GM23338 (cell line): ENCODE data around the gene NTN1. TPM values are rescaled to one million over a fixed set of nuclear protein-coding genes. Genes with fewer than 3 reads are reported as not detected.

Experiments
- CREB1 ChIP-seq: fragments of 250-450 bp; sonication (Bioruptor Pico); IDR thresholded peaks from 2 replicates; pipeline ENCODE4 v1.5.0; 2020; ENCODE audit warnings: low read depth, mild to moderate bottlenecking, moderate library complexity
- ETS1 ChIP-seq: IDR thresholded peaks from 2 replicates; pipeline ENCODE4 v1.6.1; 2016; ENCODE audit warnings: antibody characterized with exemption
- EZH2 ChIP-seq: fragments of 200-600 bp; sonication (generic); IDR thresholded peaks from one replicate; pipeline ENCODE4 v1.8.0; 2017; ENCODE audit warnings: antibody characterized with exemption, mild to moderate bottlenecking, low read depth; ENCODE audit not compliant: unreplicated experiment
- JUNB ChIP-seq: IDR thresholded peaks from one replicate; pipeline ENCODE4 v1.6.1; 2016; ENCODE audit warnings: antibody characterized with exemption; ENCODE audit not compliant: unreplicated experiment
- NANOG ChIP-seq: IDR thresholded peaks from 2 replicates; pipeline ENCODE4 v1.6.1; 2016; ENCODE audit warnings: antibody characterized with exemption, borderline replicate concordance
- ZNF331 ChIP-seq: fragments of 250-450 bp; sonication (Bioruptor Pico); IDR thresholded peaks from 2 replicates; pipeline ENCODE4 v1.5.0; 2020; ENCODE audit warnings: low read depth, mild to moderate bottlenecking, moderate library complexity
- ZNF462 ChIP-seq: fragments of 250-450 bp; sonication (Bioruptor Pico); IDR thresholded peaks from 2 replicates; pipeline ENCODE4 v1.5.0; 2020; ENCODE audit warnings: mild to moderate bottlenecking, moderate library complexity
- polyA plus RNA-seq: library from polyadenylated mRNA; unstranded; fragments of >200 nt; fragmentation: Nextera tagmentation; extraction: Ambion mirVana; gene quantifications from 2 replicates; pipeline ENCODE4 v1.2.1, GENCODE V29; 2016
- total RNA-seq: library from RNA; depleted of rRNA; stranded (reverse); fragments of >200 nt; shearing (Covaris generic); gene quantifications from 2 replicates; pipeline ENCODE4 v1.2.3, GENCODE V29; 2014
- TF ChIP-seq, protein P1 (sequence below), 2 experiments: fragments of 200-600 bp in 1 of 2; sonication (generic) in 1 of 2; conservative IDR thresholded peaks; 2 replicates each; pipeline versions ENCODE4 v1.5.1 to v1.6.1; 2016 to 2017; ENCODE audit warnings: antibody characterized with exemption in 2 of 2, low read depth in 2 of 2, mild to moderate bottlenecking in 2 of 2, moderate library complexity in 1 of 2

NTN1 gene
- total and polyA plus RNA-seq, 2 experiments from 2014 or later: 0.57 to 2.6 TPM

DNA sequence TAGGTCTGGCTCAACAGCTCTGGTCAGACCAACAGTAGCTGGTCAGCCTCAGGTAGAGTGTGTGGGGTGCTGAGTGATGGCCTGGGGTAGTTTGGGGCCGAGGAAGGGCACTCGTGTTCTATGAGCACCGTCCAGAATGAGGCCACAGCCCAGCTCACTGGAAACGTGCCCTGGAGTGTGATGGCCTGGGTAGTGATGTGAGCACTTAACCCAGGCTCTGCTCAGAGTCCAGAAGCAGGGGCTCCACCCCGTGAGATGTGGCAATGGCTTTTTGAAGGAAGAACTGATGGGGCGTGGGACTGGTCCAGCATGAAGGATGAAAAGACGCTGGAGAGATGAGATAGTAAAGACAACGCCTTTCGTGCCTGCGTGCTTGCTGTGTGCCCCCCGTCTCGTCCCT is 35.3 kb downstream of the NTN1 start (continued):
- TF ChIP-seq ZNF462 (CRISPR knock-in tag): no peak
- TF ChIP-seq EZH2: no peak
- no peak for TF ChIP-seq CREB1 (CRISPR knock-in tag)
- no peak for TF ChIP-seq NANOG
- TF ChIP-seq, protein P1, sequence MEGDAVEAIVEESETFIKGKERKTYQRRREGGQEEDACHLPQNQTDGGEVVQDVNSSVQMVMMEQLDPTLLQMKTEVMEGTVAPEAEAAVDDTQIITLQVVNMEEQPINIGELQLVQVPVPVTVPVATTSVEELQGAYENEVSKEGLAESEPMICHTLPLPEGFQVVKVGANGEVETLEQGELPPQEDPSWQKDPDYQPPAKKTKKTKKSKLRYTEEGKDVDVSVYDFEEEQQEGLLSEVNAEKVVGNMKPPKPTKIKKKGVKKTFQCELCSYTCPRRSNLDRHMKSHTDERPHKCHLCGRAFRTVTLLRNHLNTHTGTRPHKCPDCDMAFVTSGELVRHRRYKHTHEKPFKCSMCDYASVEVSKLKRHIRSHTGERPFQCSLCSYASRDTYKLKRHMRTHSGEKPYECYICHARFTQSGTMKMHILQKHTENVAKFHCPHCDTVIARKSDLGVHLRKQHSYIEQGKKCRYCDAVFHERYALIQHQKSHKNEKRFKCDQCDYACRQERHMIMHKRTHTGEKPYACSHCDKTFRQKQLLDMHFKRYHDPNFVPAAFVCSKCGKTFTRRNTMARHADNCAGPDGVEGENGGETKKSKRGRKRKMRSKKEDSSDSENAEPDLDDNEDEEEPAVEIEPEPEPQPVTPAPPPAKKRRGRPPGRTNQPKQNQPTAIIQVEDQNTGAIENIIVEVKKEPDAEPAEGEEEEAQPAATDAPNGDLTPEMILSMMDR (conservative IDR thresholded peaks at IDR 0.05; ENCODE audit: low read depth in 2 of 2): no peak
- TF ChIP-seq ZNF331 (CRISPR knock-in tag): no peak
- TF ChIP-seq ETS1: no peak
- TF ChIP-seq JUNB: no peak
